ENCODE data around the gene GTF2A1L.

DNA sequence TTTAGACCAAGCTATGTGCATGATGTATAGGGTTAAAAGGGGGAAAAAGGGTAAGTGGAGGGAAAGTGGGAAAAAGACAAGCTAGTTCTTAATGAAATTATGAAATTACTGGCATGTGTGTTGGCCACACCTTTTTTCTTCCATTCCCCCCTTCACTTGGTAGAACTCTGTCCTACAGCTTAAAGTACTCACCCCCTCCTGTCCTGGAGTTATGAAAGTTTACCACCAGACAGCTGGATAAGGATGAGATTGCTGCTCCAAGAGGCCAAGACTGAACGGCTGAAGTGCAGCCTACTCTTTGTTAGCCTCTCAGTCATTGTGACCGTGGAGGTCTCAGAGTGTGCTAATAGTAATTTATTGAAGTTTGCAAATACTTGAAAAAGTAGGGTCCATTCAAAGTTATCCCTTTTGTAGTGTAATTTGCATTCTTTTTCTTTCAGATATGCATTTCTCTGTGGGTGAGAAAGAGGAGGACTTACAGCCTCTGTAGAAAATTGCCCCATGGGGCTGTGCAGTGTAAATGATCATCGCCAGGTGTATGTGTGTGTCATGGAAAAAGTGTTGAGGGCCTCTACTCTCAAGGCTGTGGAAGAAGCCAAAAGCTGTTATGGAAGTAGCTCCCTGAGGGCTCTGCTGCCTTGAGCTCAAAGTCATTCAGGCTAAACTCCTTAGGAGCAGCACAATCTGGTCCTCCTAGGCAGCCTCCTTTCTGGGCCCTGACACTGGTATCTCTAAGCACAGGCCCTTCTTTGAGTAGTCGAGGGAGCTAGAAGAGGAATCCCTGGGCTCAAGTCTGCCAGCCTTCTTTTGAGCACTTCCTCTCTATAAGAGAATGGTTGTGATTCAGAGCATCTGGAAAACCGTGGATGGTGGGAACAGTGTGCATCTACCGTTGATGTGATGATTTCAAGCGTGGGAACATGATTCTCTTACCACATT lies 91.7 kb downstream of the GTF2A1L start:
- TF ChIP-seq, protein P1, sequence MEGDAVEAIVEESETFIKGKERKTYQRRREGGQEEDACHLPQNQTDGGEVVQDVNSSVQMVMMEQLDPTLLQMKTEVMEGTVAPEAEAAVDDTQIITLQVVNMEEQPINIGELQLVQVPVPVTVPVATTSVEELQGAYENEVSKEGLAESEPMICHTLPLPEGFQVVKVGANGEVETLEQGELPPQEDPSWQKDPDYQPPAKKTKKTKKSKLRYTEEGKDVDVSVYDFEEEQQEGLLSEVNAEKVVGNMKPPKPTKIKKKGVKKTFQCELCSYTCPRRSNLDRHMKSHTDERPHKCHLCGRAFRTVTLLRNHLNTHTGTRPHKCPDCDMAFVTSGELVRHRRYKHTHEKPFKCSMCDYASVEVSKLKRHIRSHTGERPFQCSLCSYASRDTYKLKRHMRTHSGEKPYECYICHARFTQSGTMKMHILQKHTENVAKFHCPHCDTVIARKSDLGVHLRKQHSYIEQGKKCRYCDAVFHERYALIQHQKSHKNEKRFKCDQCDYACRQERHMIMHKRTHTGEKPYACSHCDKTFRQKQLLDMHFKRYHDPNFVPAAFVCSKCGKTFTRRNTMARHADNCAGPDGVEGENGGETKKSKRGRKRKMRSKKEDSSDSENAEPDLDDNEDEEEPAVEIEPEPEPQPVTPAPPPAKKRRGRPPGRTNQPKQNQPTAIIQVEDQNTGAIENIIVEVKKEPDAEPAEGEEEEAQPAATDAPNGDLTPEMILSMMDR (conservative IDR thresholded peaks at IDR 0.05) = no peak
- no peak for TF ChIP-seq EZH2 (IDR thresholded peaks at IDR 0.05; ENCODE audit: low read depth)
